Panc1 (cell line): ENCODE results near the gene CBX4.

Source experiments
- POLR2AphosphoS5 ChIP-seq: IDR thresholded peaks from 2 replicates; pipeline ENCODE4 v1.6.1; 2012; ENCODE audit warnings: mild to moderate bottlenecking, low read depth, low read length, moderate library complexity
- SIN3A ChIP-seq: IDR thresholded peaks from 2 replicates; pipeline ENCODE4 v1.6.1; 2012; ENCODE audit warnings: low read depth, mild to moderate bottlenecking, low read length, moderate library complexity, borderline replicate concordance; ENCODE audit not compliant: insufficient read depth
- TCF7L2 ChIP-seq: IDR thresholded peaks from 2 replicates; pipeline ENCODE4 v1.6.1; 2011; ENCODE audit warnings: mild to moderate bottlenecking, low read depth, low read length, inconsistent platforms
- TF ChIP-seq, protein P1 (sequence below): fragments of 450-650 bp; IDR thresholded peaks from 2 replicates; pipeline ENCODE4 v1.5.1; 2017; ENCODE audit warnings: mild to moderate bottlenecking
- TF ChIP-seq, protein P2 (sequence below), 2 experiments: IDR thresholded peaks; 2 replicates each; pipeline ENCODE4 v1.6.1; 2011 to 2012; ENCODE audit warnings: low read depth in 2 of 2, control low read depth in 1 of 2, low read length in 1 of 2, mild to moderate bottlenecking in 1 of 2, moderate library complexity in 1 of 2; ENCODE audit not compliant: insufficient read depth in 1 of 2

DNA sequence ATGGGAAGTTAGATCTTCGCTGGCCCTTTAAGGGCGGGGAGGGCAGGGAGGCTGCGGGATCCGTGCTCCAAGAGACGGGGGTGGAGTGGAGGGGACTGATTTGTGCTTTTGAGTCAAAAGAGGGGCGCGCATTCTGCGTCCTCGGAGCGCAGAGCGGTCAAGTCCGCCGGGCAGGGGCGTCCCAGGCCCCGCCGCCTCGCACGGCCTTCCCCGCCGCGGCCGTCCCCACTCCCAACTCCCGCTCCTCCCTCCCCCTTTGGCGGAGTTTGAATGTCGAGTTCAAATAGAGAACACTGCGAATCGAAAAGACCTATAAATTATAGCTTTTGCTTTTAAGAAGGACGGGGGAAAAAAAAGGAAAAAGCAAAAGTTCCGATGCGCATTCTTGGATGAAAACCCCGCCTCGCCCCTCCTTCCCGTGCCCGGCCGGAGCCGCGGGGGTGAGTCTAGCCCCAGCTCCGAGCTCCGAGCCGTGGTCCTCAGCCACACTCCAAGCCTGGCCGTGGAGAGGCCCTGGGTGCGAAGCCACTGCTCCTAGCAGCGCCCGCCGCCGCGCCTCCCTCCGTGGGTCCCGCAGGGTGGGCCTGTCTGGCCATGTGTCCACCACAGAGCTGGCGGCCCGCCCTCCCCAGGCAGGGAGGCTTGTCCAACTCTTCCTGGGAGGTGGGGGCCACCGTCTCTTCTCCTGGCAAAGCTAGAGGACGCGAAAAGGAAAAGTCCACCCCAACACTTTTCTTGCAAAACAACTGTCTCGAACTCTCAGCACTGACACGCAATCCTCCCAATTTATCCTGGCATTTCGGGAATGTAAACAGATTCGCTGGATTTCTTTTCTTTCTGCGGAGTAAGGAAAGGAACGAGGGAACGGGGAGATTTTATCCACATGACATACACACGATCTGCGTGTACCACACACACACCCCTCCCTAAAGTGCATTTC is 46.0 kb downstream of the CBX4 start:
- TF ChIP-seq, protein P1, sequence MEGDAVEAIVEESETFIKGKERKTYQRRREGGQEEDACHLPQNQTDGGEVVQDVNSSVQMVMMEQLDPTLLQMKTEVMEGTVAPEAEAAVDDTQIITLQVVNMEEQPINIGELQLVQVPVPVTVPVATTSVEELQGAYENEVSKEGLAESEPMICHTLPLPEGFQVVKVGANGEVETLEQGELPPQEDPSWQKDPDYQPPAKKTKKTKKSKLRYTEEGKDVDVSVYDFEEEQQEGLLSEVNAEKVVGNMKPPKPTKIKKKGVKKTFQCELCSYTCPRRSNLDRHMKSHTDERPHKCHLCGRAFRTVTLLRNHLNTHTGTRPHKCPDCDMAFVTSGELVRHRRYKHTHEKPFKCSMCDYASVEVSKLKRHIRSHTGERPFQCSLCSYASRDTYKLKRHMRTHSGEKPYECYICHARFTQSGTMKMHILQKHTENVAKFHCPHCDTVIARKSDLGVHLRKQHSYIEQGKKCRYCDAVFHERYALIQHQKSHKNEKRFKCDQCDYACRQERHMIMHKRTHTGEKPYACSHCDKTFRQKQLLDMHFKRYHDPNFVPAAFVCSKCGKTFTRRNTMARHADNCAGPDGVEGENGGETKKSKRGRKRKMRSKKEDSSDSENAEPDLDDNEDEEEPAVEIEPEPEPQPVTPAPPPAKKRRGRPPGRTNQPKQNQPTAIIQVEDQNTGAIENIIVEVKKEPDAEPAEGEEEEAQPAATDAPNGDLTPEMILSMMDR, result no peak
- TF ChIP-seq, protein P2, sequence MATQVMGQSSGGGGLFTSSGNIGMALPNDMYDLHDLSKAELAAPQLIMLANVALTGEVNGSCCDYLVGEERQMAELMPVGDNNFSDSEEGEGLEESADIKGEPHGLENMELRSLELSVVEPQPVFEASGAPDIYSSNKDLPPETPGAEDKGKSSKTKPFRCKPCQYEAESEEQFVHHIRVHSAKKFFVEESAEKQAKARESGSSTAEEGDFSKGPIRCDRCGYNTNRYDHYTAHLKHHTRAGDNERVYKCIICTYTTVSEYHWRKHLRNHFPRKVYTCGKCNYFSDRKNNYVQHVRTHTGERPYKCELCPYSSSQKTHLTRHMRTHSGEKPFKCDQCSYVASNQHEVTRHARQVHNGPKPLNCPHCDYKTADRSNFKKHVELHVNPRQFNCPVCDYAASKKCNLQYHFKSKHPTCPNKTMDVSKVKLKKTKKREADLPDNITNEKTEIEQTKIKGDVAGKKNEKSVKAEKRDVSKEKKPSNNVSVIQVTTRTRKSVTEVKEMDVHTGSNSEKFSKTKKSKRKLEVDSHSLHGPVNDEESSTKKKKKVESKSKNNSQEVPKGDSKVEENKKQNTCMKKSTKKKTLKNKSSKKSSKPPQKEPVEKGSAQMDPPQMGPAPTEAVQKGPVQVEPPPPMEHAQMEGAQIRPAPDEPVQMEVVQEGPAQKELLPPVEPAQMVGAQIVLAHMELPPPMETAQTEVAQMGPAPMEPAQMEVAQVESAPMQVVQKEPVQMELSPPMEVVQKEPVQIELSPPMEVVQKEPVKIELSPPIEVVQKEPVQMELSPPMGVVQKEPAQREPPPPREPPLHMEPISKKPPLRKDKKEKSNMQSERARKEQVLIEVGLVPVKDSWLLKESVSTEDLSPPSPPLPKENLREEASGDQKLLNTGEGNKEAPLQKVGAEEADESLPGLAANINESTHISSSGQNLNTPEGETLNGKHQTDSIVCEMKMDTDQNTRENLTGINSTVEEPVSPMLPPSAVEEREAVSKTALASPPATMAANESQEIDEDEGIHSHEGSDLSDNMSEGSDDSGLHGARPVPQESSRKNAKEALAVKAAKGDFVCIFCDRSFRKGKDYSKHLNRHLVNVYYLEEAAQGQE (IDR thresholded peaks at IDR 0.05; ENCODE audit: insufficient read depth in 1 of 2, low read depth in 2 of 2, low read length in 1 of 2), result no peak
- peak; percentile 56; the same call in 1 of the 2 replicates for TF ChIP-seq POLR2AphosphoS5
- TF ChIP-seq SIN3A, result peak; percentile 80; the same call in 1 of the 2 replicates
- TF ChIP-seq TCF7L2, result no peak; the same call in 1 of the 2 replicates
